Progenitor cell of endocrine pancreas (in vitro differentiated cells): ENCODE results near the gene SPSB4. TPM values are rescaled to one million over a fixed set of nuclear protein-coding genes. Genes with fewer than 3 reads are reported as not detected.

Experiments
- DNase-seq: peaks from one replicate; pipeline ENCODE4 v3.0.0; 2021; ENCODE audit warnings: low spot score; ENCODE audit not compliant: unreplicated experiment
- H3K27ac Mint-ChIP-seq: 2 replicates; pipeline ENCODE4 v1.8.0; 2021; ENCODE audit warnings: mild to moderate bottlenecking, moderate library complexity, mixed read lengths
- H3K27me3 Mint-ChIP-seq: 2 replicates; pipeline ENCODE4 v1.8.0; 2021; ENCODE audit warnings: mixed read lengths
- H3K36me3 Mint-ChIP-seq: 2 replicates; pipeline ENCODE4 v1.8.0; 2022; ENCODE audit warnings: mixed read lengths; ENCODE audit not compliant: insufficient read depth
- H3K4me1 Mint-ChIP-seq: 2 replicates; pipeline ENCODE4 v1.8.0; 2021; ENCODE audit warnings: low read depth, mixed read lengths
- H3K4me3 Mint-ChIP-seq: 2 replicates; pipeline ENCODE4 v1.8.0; 2021; ENCODE audit warnings: low read depth, mild to moderate bottlenecking, moderate library complexity, mixed read lengths
- H3K9me3 Mint-ChIP-seq: 2 replicates; pipeline ENCODE4 v1.8.0; 2021; ENCODE audit warnings: low read depth, mixed read lengths
- CTCF ChIP-seq: fragments of 200-600 bp; sonication (generic); IDR thresholded peaks from one replicate; pipeline ENCODE4 v1.5.0; 2021; ENCODE audit warnings: antibody characterized with exemption, mild to moderate bottlenecking; ENCODE audit not compliant: unreplicated experiment
- total RNA-seq: library from RNA; stranded (reverse); gene quantifications from 2 replicates; pipeline ENCODE4 v1.2.1, GENCODE V29; 2021

Gene SPSB4
- total RNA-seq, 1 donor from 2014 or later, result 9.5 TPM

- H3K4me3 Mint-ChIP-seq, result no peak overlapping the region
- H3K9me3 Mint-ChIP-seq, result no peaks in the 10 kb centered on the region
- peaks cover 56% of the 10 kb centered on the region for H3K4me1 Mint-ChIP-seq
- no peak for TF ChIP-seq CTCF
- no peak for DNase-seq
- H3K27ac Mint-ChIP-seq, result peak overlapping the region; percentile 71
- no peaks in the 10 kb centered on the region for H3K36me3 Mint-ChIP-seq
- H3K27me3 Mint-ChIP-seq, result no peaks in the 10 kb centered on the region
Measured at GRCh38 chr3:141082064-141082463, 30.9 kb downstream of the SPSB4 start.

- no peak for DNase-seq
- no peak overlapping the region for H3K4me3 Mint-ChIP-seq
- H3K27me3 Mint-ChIP-seq, result no peaks in the 10 kb centered on the region
- no peaks in the 10 kb centered on the region for H3K36me3 Mint-ChIP-seq
- peak overlapping the region; percentile 75 for H3K27ac Mint-ChIP-seq
- peaks cover 48% of the 10 kb centered on the region for H3K4me1 Mint-ChIP-seq
- no peak for TF ChIP-seq CTCF
- H3K9me3 Mint-ChIP-seq, result no peaks in the 10 kb centered on the region
Measured at GRCh38 chr3:141083226-141083625, 32.1 kb downstream of the SPSB4 start.

GRCh38 chr3:141083836-141084649 lies 32.9 kb downstream of the SPSB4 start:
- no peak for TF ChIP-seq CTCF
- H3K4me3 Mint-ChIP-seq, result no peak overlapping the region
- no peaks in the 10 kb centered on the region for H3K9me3 Mint-ChIP-seq
- peaks cover 46% of the 10 kb centered on the region for H3K4me1 Mint-ChIP-seq
- no peaks in the 10 kb centered on the region for H3K36me3 Mint-ChIP-seq
- peak overlapping the region; percentile 75 for H3K27ac Mint-ChIP-seq
- DNase-seq, result no peak
- no peaks in the 10 kb centered on the region for H3K27me3 Mint-ChIP-seq

- no peak for DNase-seq
- Mint-ChIP-seq H3K9me3 (no peaks in the 10 kb centered on the region), H3K27me3 (no peaks in the 10 kb centered on the region), H3K4me1 (peaks cover 47% of the 10 kb centered on the region), H3K36me3 (no peaks in the 10 kb centered on the region), H3K27ac (no peak overlapping the region), H3K4me3 (no peak overlapping the region)
- no peak for TF ChIP-seq CTCF
Measured at GRCh38 chr3:141085343-141086070, 34.4 kb downstream of the SPSB4 start.

GRCh38 chr3:141086188-141086587 lies 35.0 kb downstream of the SPSB4 start:
- no peak for TF ChIP-seq CTCF
- Mint-ChIP-seq H3K9me3 (no peaks in the 10 kb centered on the region), H3K36me3 (no peaks in the 10 kb centered on the region), H3K4me1 (peaks cover 44% of the 10 kb centered on the region), H3K27ac (no peak overlapping the region), H3K4me3 (no peak overlapping the region), H3K27me3 (no peaks in the 10 kb centered on the region)
- no peak for DNase-seq
